RWPE1 (cell line): ENCODE results near the gene NUTM1.
A peak's percentile ranks its signal among the peaks of the same experiment; 100 is the strongest.

ENCODE experiments used
- CTCF ChIA-PET: fragments of 350-600 bp; sonication (Branson Sonifier 250); formaldehyde crosslinking; extraction: SDS; loops from one replicate; lab custom pipeline; 2021; lab: Yijun Ruan, JAX
- POLR2A ChIA-PET: fragments of 400-600 bp; formaldehyde crosslinking; extraction: SDS; loops from one replicate; lab custom pipeline; 2020; ENCODE audit warnings: antibody characterized with exemption; ENCODE audit not compliant: low non-redundant PET; lab: Yijun Ruan, JAX
- DNase-seq: peaks from one replicate; pipeline ENCODE4 v3.0.0; 2012; ENCODE audit warnings: low spot score
- H3K27ac ChIP-seq: fragments of 450-650 bp; 2 replicates; pipeline ENCODE4 v1.5.1; 2017
- CTCF ChIP-seq: fragments of 450-650 bp; conservative IDR thresholded peaks from 2 replicates; pipeline ENCODE4 v1.5.1; 2017; ENCODE audit warnings: low read depth, mild to moderate bottlenecking

NUTM1 gene, protein sequence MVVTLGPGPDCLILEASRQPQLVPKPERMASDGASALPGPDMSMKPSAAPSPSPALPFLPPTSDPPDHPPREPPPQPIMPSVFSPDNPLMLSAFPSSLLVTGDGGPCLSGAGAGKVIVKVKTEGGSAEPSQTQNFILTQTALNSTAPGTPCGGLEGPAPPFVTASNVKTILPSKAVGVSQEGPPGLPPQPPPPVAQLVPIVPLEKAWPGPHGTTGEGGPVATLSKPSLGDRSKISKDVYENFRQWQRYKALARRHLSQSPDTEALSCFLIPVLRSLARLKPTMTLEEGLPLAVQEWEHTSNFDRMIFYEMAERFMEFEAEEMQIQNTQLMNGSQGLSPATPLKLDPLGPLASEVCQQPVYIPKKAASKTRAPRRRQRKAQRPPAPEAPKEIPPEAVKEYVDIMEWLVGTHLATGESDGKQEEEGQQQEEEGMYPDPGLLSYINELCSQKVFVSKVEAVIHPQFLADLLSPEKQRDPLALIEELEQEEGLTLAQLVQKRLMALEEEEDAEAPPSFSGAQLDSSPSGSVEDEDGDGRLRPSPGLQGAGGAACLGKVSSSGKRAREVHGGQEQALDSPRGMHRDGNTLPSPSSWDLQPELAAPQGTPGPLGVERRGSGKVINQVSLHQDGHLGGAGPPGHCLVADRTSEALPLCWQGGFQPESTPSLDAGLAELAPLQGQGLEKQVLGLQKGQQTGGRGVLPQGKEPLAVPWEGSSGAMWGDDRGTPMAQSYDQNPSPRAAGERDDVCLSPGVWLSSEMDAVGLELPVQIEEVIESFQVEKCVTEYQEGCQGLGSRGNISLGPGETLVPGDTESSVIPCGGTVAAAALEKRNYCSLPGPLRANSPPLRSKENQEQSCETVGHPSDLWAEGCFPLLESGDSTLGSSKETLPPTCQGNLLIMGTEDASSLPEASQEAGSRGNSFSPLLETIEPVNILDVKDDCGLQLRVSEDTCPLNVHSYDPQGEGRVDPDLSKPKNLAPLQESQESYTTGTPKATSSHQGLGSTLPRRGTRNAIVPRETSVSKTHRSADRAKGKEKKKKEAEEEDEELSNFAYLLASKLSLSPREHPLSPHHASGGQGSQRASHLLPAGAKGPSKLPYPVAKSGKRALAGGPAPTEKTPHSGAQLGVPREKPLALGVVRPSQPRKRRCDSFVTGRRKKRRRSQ

GRCh38 chr15:34342737-34343575 lies at the start of gene NUTM1, which contains the start of gene NOP10:
TSS of gene NUTM1 (plus strand) at chr15:34343315. CDS start at chr15:34343697, 382 bp downstream.
TSS of gene NOP10 (minus strand) at chr15:34343136. CDS start at chr15:34343073, 63 bp downstream.
- DNase-seq = peak; percentile 80
- POLR2A ChIA-PET = interaction anchor here (0.7 to 1.0 kb wide), 3 partner anchors 111 to 241 kb away, joined by 3 to 7 read pairs (median 4); partner anchors contain the start of genes GOLGA8B and PGBD4
- peak; percentile 98 for TF ChIP-seq CTCF
- CTCF ChIA-PET = interaction anchor here (0.6 to 2.3 kb wide), 6 partner anchors 13 to 458 kb away, joined by 3 to 22 read pairs (median 4); partner anchors contain the start of gene LPCAT4
- peak within 1 kb of the TSS; percentile 88 for H3K27ac ChIP-seq

- ChIA-PET CTCF (interaction anchor here (0.6 kb wide), 1 partner anchor 9 kb away, joined by 3 read pairs; no protein-coding TSS in a partner anchor), POLR2A (no interaction called here)
- no peak overlapping the region for H3K27ac ChIP-seq
Observed at GRCh38 chr15:34297059-34297458, 46.1 kb upstream of the NUTM1 start.

DNA sequence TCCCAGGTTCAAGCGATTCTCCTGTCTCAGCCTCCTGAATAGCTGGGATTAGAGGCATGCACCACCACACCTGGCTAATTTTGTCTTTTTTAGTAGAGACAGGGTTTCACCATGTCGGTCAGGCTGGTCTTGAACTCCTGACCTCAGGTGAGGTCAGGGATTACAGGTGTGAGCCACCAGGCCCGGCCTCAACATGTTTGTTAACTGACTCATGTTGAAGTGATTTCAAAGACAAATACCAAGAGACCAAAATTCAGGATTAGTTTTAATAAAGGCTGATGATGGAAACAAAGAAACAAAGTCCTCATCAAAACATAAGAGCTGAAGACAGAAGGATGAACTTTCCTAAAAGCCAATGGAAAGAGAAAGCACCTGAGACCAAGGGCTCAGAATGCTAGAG lies 42.1 kb upstream of the NUTM1 start:
- DNase-seq = peak; percentile 41
- CTCF ChIA-PET = interaction anchor here (0.6 to 0.9 kb wide), 2 partner anchors 13 to 1283 kb away, joined by 3 to 4 read pairs; no protein-coding TSS in a partner anchor
- TF ChIP-seq CTCF = no peak
- POLR2A ChIA-PET = no interaction called here
- no peak overlapping the region for H3K27ac ChIP-seq

More at GRCh38 chr15:34297059-34297458, 46.1 kb upstream of the NUTM1 start:
- no peak for TF ChIP-seq CTCF
- no peak for DNase-seq

DNA sequence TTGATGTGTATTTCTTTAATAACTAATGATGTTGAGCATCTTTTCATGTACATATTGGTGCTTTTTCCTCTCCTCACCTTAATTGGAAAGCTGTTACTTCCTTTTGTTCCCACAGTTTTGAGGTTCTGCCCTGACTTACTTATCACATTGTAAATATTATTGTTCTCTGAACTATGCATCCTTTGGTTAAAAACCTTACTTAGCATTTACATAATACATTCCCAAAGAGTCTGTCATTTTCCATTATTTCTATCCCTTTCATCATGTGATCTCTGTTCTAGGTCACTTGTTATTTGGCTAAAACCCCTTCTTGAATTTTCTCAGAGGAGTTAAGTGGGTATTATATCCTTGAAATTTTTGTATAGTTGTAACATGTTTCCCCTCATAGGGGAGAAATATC lies 38.5 kb upstream of the NUTM1 start:
- DNase-seq = no peak
- no peak overlapping the region for H3K27ac ChIP-seq
- CTCF ChIA-PET = no interaction called here
- POLR2A ChIA-PET = no interaction called here
- TF ChIP-seq CTCF = no peak

GRCh38 chr15:34311563-34311962 lies 31.6 kb upstream of the NUTM1 start:
- DNase-seq = no peak
- H3K27ac ChIP-seq = no peak overlapping the region
- no peak for TF ChIP-seq CTCF
- ChIA-PET POLR2A (no interaction called here), CTCF (interaction anchor here (0.5 kb wide), 1 partner anchor 25 kb away, joined by 3 read pairs; no protein-coding TSS in a partner anchor)
